ENCODE data around the gene SPINDOC.
"Not testable (repeated sequence)": the region's sequence is repeated elsewhere in the genome, so short reads cannot be mapped to it uniquely, and the experiment has no call there.

The SPINDOC gene

DNA sequence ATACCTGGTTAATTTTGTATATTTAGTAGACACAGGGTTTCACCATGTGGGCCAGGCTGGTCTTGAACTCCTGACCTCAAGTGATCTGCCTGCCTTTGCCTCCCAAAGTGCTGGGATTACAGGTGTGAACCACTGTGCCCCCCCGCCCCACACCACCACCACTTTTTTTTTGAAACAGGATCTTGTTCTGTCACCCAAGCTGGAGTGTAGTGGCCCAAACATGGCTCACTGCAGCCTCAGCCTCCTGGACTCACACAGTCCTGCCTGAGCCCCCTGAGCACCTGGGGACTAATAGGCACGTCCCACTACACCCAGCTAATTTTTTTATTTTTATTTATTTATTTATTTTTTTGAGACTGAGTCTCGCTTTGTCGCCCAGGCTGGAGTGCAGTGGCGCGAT is 50.4 kb downstream of the SPINDOC start:
- ATAC-seq (replicated peaks); H3K9me3 Mint-ChIP-seq; DNase-seq; H3K27me3 Mint-ChIP-seq: not testable (repeated sequence)
- Mint-ChIP-seq H3K27ac (peak overlapping the region; percentile 82 to 96), H3K36me3 (ENCODE audit: insufficient read depth) (peaks cover 30% of the 10 kb centered on the region), H3K4me3 (peak overlapping the region in 1 of 2 donors; percentile 49), H3K4me1 (ENCODE audit: low read depth in 2 of 2) (peaks cover 49 to 62% of the 10 kb centered on the region in 2 donors)

DNA sequence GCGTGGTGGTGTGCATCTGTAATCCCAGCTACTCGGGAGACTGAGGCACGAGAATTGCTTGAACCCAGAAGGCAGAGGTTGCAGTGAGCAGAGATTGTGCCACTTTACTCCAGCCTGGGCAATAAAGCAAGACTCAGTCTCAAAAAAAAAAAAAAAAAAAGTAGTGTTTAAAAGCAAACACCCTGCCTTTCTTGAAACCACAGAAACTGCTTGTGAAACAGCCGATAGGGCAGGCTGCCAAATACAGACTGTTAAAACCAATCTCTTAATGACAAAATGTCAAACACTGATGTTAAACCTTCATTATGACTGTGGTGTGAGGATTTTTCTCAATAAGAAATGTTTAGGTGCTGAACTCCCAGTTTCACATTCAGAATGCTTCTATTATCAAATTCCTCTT is 53.0 kb downstream of the SPINDOC start:
- Mint-ChIP-seq H3K4me3 (peak overlapping the region; percentile 78 to 84), H3K36me3 (ENCODE audit: insufficient read depth) (peaks cover 13% of the 10 kb centered on the region)
- peak; percentile 83 for ATAC-seq (replicated peaks)

DNA sequence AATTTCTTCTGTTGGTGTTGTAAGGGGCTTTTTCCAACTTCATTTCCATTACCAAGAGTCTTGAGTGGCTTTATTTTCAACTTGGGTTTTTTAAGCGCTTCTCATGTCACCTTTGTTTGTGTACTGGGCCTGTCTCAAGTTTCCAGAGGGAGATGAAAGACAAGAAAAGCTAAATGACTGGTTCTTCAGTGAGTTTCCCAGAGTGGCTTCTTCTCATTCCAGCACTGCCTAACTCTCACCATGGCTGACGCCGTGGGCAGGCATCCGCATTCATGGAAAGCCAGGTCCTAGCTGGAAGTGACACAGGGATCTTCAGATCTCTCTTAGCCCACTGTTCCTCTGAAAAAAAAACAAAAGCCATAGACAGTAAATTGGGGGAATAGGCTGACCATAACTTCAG is 54.3 kb downstream of the SPINDOC start:
- ATAC-seq (replicated peaks) (no peak), DNase-seq (no peak)
- Mint-ChIP-seq H3K27ac (peak overlapping the region; percentile 81 to 89), H3K4me3 (peak overlapping the region in 1 of 2 donors; percentile 84), H3K36me3 (ENCODE audit: insufficient read depth) (peaks cover 13% of the 10 kb centered on the region), H3K9me3 (no peaks in the 10 kb centered on the region), H3K27me3 (no peaks in the 10 kb centered on the region), H3K4me1 (ENCODE audit: low read depth in 2 of 2) (peaks cover 69 to 81% of the 10 kb centered on the region in 2 donors)

More for the DNA sequence above, 53.0 kb downstream of the SPINDOC start:
- H3K27ac Mint-ChIP-seq = peak overlapping the region; percentile 89 to 93
- DNase-seq = peak; percentile 71 to 78 (median 75)
- no peaks in the 10 kb centered on the region for H3K27me3 Mint-ChIP-seq
- H3K4me1 Mint-ChIP-seq (ENCODE audit: low read depth in 2 of 2) = peaks cover 65 to 77% of the 10 kb centered on the region in 2 donors
- no peaks in the 10 kb centered on the region for H3K9me3 Mint-ChIP-seq

DNA sequence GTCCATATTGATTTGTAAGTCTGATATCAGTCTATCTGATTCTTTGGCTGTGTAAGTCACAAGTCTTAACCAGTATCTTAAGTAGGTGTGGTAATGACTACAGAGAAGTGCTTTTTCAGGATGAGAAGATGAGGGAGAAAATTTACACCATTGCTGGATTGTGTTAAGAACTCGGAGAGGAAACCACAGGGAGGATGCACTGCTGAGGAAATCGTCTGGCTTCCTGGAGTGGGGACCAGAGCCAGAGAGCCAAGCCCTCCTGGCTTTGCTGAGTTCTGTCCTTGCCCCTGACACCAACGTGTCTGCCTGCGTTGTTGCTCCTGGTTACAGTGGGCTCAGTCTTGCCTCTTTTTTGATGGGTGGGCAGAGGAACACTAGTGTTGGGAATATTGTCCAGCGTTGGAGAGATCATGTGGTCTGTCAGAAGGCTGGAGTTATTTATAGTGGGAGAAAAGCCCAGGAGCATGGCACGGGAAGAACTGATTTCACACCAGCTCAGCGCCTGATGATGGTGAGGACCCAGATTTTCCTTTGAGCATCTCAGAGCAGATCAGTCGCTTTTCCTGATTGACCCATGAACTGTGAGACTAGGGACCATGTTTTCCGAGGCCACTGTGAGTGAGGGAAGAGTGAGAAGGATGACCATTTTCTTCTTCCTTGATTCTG is 55.3 kb downstream of the SPINDOC start:
- H3K27me3 Mint-ChIP-seq = no peaks in the 10 kb centered on the region
- H3K36me3 Mint-ChIP-seq (ENCODE audit: insufficient read depth) = peaks cover 10% of the 10 kb centered on the region
- H3K9me3 Mint-ChIP-seq = no peaks in the 10 kb centered on the region
- H3K4me1 Mint-ChIP-seq (ENCODE audit: low read depth in 2 of 2) = peaks cover 65 to 80% of the 10 kb centered on the region in 2 donors
- H3K4me3 Mint-ChIP-seq = peak overlapping the region; percentile 58 to 84
- H3K27ac Mint-ChIP-seq = peak overlapping the region; percentile 14 to 81
- DNase-seq (no peak), ATAC-seq (replicated peaks) (no peak)

DNA sequence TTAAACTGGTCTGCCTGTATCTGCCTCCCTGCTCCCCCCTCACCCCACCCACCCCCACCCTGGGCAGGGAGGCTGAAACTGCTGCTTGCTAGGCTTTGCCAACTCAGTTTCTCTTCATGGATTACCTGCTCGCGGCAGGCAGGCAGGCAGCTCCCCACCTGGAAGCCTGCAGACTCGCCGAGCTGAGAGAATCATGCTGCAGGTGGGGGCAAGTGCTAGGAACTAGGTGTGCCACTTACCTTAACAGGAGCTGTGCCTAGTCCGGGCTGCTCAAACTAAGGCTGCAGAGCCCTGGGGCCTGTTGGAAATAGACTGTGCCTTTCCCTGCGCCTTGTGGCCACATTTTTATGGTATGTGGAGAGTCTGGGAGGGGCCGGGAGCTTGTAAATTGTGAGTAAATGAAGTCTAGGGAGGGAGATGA is 55.9 kb downstream of the SPINDOC start:
- H3K4me1 Mint-ChIP-seq (ENCODE audit: low read depth in 2 of 2) = peaks cover 68 to 82% of the 10 kb centered on the region in 2 donors
- peaks cover 10% of the 10 kb centered on the region for H3K36me3 Mint-ChIP-seq (ENCODE audit: insufficient read depth)
- H3K9me3 Mint-ChIP-seq = no peaks in the 10 kb centered on the region
- peak overlapping the region; percentile 84 to 87 for H3K4me3 Mint-ChIP-seq
- no peaks in the 10 kb centered on the region for H3K27me3 Mint-ChIP-seq
- ATAC-seq (replicated peaks) (no peak), DNase-seq (no peak)
- peak overlapping the region; percentile 91 to 95 for H3K27ac Mint-ChIP-seq

DNA sequence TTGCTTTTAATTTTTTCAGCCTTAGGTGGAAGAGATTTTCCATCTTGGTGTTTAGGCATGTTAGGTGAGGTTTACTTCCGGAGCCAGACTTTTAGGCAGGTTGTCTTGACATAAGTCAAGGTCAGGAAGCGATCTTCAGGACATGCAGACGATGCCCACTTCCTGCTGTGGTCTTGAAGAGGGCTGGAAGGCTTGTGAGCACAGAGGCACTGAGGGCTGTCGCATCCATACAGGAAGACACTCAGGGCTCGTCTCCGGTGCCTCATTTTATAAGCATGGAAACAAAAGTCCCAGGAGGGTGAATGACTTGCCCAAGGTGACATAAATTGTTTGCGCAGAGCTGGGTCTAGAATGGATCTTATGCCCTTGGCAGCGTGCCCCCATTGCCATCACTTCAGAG is 56.4 kb downstream of the SPINDOC start:
- peaks cover 72 to 86% of the 10 kb centered on the region in 2 donors for H3K4me1 Mint-ChIP-seq (ENCODE audit: low read depth in 2 of 2)
- peak overlapping the region; percentile 91 to 95 for H3K27ac Mint-ChIP-seq
- no peaks in the 10 kb centered on the region for H3K9me3 Mint-ChIP-seq
- DNase-seq = peak; percentile 20 to 36 (median 29)
- ATAC-seq (replicated peaks) = peak; percentile 67
- H3K36me3 Mint-ChIP-seq (ENCODE audit: insufficient read depth) = peaks cover 10% of the 10 kb centered on the region
- H3K27me3 Mint-ChIP-seq = no peaks in the 10 kb centered on the region
- peak overlapping the region; percentile 84 to 87 for H3K4me3 Mint-ChIP-seq

DNA sequence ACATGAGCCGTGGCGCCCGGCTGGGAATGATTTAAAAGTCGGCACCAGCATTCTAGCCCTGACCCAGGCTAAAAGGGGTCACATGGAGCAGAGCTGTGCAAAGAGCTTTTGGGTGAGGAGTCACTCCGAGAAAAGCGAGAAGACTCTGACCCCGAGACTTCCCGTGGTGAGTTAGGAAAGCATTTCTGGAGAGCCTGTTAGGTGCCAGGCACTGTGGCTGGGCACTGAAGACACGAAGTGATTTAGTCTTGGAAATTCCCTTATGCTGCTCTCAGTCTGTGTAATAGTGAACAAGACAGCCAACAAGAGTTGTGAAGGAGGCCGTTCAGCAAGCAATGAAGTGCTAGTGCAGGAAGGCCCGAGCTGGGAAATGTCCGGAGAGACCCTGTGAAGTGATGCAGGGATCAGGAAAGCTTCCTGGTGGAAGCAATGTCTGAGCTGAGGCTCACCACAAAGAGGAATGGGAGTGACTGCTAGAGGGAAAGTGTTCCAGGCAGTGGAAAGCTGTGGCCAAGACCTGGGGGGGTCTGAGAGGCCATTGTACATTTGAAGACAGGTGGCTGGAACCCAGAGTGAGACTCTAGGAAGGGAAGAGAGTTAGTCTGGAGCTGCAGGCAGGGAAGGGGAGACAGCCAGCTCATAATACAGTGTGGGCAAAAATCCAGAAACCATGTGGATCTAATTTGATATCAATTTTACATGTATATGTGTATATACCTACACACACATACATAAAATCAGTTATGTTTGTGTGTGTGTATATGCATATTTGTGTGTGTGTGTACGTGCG is 57.3 kb downstream of the SPINDOC start:
- no peaks in the 10 kb centered on the region for H3K9me3 Mint-ChIP-seq
- DNase-seq (no peak), ATAC-seq (replicated peaks) (no peak)
- H3K27ac Mint-ChIP-seq = peak overlapping the region; percentile 91 to 95
- no peaks in the 10 kb centered on the region for H3K27me3 Mint-ChIP-seq
- H3K36me3 Mint-ChIP-seq (ENCODE audit: insufficient read depth) = peaks cover 12% of the 10 kb centered on the region
- H3K4me3 Mint-ChIP-seq = peak overlapping the region; percentile 84 to 87
- H3K4me1 Mint-ChIP-seq (ENCODE audit: low read depth in 2 of 2) = peaks cover 68 to 82% of the 10 kb centered on the region in 2 donors

DNA sequence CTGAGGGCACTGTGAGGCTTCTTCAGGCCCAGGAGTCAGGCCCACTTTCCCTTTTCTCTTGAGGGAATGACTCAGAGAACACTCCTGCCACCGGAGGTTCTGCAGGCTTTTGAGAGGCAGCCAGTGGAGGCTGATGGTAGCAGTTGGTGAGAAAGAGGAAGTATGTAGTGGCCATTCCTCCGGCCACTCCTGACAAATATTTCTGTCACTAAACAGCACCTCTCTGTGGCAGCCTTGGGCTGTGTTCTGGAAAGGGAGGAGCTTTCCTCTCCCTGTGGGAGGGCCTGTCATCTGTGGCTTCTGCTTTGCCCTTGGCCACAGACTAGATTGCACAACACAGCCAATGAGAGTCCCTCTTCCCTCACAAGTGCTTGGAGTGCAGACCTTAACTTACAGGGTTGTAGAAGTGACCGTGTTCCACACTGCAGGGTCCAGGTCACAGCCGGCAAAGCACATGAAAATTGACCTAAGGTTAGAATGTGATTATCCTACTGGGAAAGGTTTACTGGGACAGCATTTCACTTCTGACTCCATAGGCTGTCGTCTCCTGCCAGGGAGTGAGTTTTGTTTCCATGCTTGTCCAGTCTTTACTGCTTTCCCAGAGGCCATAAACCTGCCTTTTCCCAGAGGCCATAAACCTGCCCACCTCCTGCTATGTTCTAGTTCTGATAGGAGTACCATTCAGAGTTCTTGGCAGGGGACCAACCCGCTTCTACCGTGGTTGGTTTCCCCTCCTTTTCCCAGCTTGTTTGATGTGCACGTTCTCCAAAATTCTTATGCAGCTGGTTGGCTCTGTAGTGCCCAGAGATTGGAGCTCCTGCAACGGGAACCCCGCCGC is 58.9 kb downstream of the SPINDOC start:
- Mint-ChIP-seq H3K27me3 (no peaks in the 10 kb centered on the region), H3K4me1 (ENCODE audit: low read depth in 2 of 2) (peaks cover 53 to 68% of the 10 kb centered on the region in 2 donors), H3K9me3 (no peaks in the 10 kb centered on the region), H3K27ac (peak overlapping the region; percentile 28 to 67), H3K4me3 (peak overlapping the region in 1 of 2 donors; percentile 45), H3K36me3 (ENCODE audit: insufficient read depth) (peaks cover 3% of the 10 kb centered on the region)
- DNase-seq (peak; percentile 12 to 40 (median 34)), ATAC-seq (replicated peaks) (peak; percentile 86)

DNA sequence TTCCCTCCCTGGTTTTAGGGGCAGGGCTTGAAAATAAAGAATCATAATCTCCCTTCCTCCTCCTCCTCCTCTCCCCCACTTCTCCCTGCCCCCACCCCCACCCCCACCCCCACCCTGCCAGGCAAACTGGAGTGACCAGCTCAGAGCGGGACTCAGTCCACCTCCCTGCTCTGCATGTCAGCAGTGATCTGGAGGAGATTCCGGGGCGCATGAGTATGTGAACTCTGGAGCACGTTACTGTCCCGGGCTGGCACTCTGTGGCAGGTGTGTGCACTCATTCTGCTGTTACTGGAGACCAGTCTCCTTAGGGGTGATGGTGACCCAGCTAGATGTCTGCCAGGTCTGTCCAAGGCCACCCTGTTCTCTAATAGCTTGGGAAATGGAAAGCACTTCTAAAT is 59.5 kb downstream of the SPINDOC start:
- no peaks in the 10 kb centered on the region for H3K27me3 Mint-ChIP-seq
- ATAC-seq (replicated peaks) = no peak
- peaks cover 3% of the 10 kb centered on the region for H3K36me3 Mint-ChIP-seq (ENCODE audit: insufficient read depth)
- DNase-seq = no peak
- peaks cover 48 to 63% of the 10 kb centered on the region in 2 donors for H3K4me1 Mint-ChIP-seq (ENCODE audit: low read depth in 2 of 2)
- peak overlapping the region in 1 of 2 donors; percentile 67 for H3K27ac Mint-ChIP-seq
- H3K9me3 Mint-ChIP-seq = no peaks in the 10 kb centered on the region
- peak overlapping the region in 1 of 2 donors; percentile 49 for H3K4me3 Mint-ChIP-seq

DNA sequence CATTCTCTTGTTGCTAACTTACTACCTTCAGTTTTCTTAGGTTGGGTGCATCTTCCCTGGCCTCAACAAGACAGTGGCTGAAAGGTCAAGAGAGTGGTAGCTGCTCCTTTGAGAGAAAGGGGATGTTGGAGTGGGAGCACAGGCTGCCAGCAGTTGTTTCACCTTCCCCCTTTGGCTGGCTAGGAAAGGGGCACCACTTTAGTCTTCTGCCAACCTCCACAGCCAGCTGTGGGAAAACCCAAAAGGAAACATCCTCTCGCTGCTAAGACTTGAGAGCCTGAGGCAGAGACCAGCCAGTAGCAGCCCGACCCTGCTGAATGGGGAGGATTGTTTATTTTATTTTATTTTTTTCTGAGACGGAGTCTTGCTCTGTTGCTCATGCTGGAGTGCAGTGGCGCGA is 60.1 kb downstream of the SPINDOC start:
- Mint-ChIP-seq H3K27ac (peak overlapping the region in 1 of 2 donors; percentile 66), H3K9me3 (no peaks in the 10 kb centered on the region), H3K27me3 (no peaks in the 10 kb centered on the region), H3K36me3 (ENCODE audit: insufficient read depth) (peaks cover 3% of the 10 kb centered on the region), H3K4me1 (ENCODE audit: low read depth in 2 of 2) (peaks cover 48 to 65% of the 10 kb centered on the region in 2 donors), H3K4me3 (peak overlapping the region in 1 of 2 donors; percentile 49)
- DNase-seq (no peak), ATAC-seq (replicated peaks) (no peak)

DNA sequence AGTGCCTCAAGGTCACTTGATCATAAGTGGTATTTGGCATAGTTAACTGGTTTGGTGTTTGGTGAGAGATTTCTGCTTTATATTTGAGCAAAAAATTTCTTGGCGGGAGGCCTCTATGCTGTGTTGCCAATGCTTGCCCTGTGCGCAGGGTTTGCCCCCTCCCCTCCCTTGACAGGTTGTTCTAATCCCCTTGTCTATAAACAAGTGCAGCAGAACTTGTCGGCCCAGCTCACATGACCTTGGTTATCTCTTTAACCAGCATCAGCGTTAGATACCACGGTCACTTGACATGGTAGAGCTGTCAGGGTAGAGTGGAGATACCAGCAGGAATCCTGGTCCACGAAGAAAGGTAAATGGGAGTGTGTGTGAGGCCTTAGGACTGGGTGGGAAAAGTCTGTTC is 61.3 kb downstream of the SPINDOC start:
- DNase-seq (no peak), ATAC-seq (replicated peaks) (no peak)
- H3K27ac Mint-ChIP-seq = peak overlapping the region in 1 of 2 donors; percentile 66
- H3K27me3 Mint-ChIP-seq = no peaks in the 10 kb centered on the region
- no peaks in the 10 kb centered on the region for H3K9me3 Mint-ChIP-seq
- H3K4me3 Mint-ChIP-seq = no peak overlapping the region
- H3K4me1 Mint-ChIP-seq (ENCODE audit: low read depth in 2 of 2) = peaks cover 38 to 57% of the 10 kb centered on the region in 2 donors
- H3K36me3 Mint-ChIP-seq (ENCODE audit: insufficient read depth) = peaks cover 8% of the 10 kb centered on the region

DNA sequence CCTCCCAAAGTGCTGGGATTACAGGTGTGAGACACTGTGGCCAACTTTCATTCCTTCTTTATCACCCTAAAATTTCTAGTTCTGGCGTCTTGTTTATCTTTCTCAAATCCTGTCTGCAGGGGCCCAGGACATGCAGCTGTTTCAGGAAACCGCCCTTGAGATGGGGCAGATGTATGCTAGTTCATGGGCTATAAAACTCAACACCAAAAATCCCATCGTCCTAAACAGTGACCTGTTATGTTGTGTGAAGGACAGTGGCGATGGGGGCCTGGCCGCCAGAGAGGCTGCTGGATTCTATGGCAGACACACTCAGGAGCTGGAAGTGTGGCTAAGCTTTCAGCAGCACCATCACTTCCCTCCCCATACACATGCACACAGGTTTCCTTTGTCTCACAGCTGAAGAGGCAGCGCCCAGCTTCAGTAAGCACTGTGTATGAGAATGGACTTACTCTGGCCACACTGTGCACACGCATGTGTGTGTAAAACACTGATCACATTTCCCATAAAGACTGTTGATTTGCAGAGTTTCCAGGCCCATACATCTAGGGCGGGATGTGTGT is 62.3 kb downstream of the SPINDOC start:
- Mint-ChIP-seq H3K27me3 (no peaks in the 10 kb centered on the region), H3K4me3 (no peak overlapping the region), H3K4me1 (ENCODE audit: low read depth in 2 of 2) (peaks cover 36 to 56% of the 10 kb centered on the region in 2 donors), H3K27ac (peak overlapping the region; percentile 55 to 62), H3K9me3 (no peaks in the 10 kb centered on the region), H3K36me3 (ENCODE audit: insufficient read depth) (peaks cover 8% of the 10 kb centered on the region)
- ATAC-seq (replicated peaks) = no peak
- no peak for DNase-seq

DNA sequence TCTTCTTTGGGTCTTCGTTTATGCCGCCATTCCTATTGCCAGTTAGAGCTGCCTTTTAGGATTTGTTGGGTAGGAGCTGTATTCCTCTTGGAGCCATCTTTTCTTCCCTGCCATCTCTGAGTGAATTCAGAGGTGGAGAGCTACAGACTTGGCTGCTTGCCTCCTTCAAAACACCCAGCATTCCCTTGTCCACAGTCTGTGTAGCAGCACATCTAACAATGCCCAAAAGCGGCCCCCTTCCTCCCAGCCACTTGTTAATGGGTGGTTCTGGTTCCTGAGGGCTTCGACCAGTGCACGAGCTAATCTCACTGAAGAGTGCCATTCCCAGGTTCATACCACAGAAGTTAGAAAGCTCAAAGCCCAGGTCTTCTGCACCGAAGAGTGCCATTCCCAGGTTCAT is 63.4 kb downstream of the SPINDOC start:
- H3K27ac Mint-ChIP-seq = no peak overlapping the region
- no peaks in the 10 kb centered on the region for H3K27me3 Mint-ChIP-seq
- H3K4me3 Mint-ChIP-seq = no peak overlapping the region
- DNase-seq = no peak
- H3K9me3 Mint-ChIP-seq = no peaks in the 10 kb centered on the region
- no peak for ATAC-seq (replicated peaks)
- peaks cover 35 to 56% of the 10 kb centered on the region in 2 donors for H3K4me1 Mint-ChIP-seq (ENCODE audit: low read depth in 2 of 2)
- peaks cover 13% of the 10 kb centered on the region for H3K36me3 Mint-ChIP-seq (ENCODE audit: insufficient read depth)
